Stimulated activated CD8-positive, alpha-beta memory T cell treated with anti-CD3 and anti-CD28 coated beads, Interleukin-12 subunit alpha, Interleukin-12 subunit beta, amount 100 ng/mL, for 24 hours (primary cell): ENCODE results near the gene ZNF750.

Experiments
- DNase-seq: peaks from one replicate; pipeline ENCODE4 v3.0.0-alpha.2; 2020; ENCODE audit errors: extremely low read depth

The ZNF750 gene

DNA sequence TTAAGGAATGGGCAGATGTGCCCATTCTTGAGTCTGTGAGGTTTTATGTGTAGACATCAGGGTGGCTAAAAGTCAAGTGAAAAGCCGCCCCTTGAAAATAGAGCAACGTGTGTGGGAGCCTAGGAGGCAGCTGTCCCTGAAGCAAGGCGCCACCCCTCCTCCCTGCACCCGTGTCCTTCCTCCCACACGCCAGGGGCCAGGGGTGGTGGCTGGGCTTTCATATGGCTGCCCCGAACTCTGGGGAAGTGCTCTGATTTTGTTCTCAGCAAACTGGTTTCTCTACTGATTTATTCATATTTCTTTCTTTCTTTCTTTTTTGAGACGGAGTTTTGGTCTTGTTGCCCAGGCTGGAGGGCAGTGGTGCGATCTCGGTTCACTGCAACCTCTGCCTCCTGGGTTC is 4.7 kb downstream of the ZNF750 start:
- DNase-seq = no peak

DNA sequence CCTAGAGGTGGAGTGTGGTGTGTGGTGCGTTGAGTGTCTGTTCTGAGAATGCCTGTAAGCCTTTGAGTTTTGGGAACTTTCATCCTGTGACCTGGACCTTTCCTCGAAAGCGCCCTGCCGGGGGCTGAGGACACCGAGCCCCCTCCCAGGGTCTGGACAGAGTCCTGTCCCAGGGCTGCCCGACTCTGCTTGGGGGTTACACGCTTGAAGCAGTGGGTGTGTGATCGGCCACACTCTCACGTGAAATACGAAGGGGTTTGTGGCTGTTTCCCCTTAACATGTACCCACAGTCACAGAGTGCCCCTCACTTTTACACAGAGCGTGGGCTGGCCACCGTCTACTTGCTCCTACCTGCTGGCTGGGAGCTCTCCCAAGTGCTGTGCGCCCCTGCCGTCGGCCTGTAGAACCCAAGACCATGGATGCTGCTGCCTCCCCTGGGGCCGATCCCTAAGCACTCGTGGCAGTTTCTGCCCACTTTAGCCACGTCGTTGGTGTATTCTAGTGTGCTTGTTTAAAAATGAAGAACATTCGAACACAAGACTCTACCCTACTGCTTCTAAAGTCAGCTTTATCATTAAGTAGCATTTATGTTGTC is 6.8 kb downstream of the ZNF750 start:
- no peak for DNase-seq

- no peak for DNase-seq
Measured at GRCh38 chr17:82832411-82832810, 7.4 kb downstream of the ZNF750 start.

GRCh38 chr17:82831818-82832200 is 8.0 kb downstream of the ZNF750 start:
- no peak for DNase-seq

DNA sequence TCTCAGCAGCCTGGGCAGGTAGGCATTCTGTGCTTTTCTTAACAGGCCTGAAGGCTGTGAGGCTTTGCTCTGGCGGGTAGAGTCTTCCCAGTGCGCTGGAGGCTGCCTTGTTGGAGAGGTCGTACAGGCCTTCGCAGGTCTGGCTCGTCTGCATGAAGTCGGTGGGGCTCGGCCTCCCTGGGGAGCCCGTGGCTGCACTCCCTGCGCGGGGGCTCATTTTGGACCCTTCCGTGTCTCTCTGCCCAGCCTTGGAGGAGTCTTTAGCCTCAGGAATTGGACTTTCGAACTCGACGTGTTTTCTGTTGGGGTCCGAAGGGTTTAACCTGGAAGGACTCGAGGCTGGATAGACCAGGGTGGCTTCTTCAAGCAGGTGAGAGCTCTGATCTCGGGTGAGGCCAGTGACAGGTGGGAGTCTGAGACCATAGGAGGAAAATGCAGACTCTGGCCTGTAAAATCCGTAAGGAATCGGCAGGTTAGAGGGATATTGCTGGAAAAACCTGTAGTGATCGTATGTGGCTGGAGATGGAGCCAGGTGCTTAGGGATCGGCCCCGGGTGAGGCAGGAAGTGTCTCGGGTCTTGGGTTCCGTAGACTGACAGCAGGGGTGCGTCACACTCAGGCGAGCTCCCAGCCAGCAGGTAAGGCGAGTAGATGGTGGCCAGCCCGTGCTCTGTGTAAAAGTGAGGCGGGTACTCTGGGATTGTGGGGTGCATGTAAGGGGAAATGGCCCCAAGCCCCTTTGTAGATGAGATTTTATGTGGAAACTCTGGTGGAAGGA is 8.6 kb downstream of the ZNF750 start:
- no peak for DNase-seq

DNA sequence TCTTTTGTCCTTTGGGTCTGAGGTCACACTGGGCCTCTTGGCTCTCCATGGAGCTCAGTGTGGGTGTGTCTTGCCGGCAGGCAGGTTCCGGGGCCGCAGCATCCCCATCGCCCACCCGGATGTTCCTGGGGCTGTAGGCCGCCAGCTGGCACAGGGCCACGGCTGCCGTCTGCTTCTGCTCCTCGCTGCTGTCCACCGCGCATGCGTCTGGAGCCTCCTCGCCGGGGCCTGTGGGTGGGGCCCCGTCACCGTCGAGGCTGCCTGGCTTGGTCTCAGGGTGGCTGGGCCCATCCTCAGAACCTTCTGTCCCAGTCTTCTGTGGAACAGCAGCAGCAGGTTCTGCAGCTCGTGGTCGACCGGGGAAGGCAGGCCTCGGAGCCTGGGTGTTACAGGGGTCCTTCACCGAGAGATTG is 9.6 kb downstream of the ZNF750 start:
- DNase-seq = no peak

- no peak for DNase-seq
Measured at GRCh38 chr17:82828875-82829487, 10.8 kb downstream of the ZNF750 start.

DNA sequence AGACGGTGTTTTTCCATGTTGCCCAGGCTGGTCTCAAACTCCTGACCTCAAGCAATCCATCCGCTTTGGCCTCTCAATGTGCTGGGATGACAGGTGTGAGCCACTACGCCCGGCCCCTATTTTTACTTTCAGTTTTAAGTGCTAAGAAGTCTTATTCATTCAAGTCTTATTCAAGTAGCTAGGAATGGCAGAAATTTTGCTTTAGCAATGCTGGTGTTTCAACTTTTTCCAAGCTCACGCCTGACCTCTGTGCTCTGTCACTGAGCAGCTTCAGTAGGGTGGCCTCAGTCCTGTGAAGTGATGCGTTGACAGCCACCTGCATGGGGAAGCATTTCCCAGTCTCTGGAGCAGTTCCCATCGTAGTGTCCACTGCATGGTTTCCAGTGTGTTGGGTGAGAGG is 12.9 kb downstream of the ZNF750 start:
- DNase-seq = no peak

GRCh38 chr17:82826211-82826610 is 13.6 kb downstream of the ZNF750 start:
- no peak for DNase-seq

DNA sequence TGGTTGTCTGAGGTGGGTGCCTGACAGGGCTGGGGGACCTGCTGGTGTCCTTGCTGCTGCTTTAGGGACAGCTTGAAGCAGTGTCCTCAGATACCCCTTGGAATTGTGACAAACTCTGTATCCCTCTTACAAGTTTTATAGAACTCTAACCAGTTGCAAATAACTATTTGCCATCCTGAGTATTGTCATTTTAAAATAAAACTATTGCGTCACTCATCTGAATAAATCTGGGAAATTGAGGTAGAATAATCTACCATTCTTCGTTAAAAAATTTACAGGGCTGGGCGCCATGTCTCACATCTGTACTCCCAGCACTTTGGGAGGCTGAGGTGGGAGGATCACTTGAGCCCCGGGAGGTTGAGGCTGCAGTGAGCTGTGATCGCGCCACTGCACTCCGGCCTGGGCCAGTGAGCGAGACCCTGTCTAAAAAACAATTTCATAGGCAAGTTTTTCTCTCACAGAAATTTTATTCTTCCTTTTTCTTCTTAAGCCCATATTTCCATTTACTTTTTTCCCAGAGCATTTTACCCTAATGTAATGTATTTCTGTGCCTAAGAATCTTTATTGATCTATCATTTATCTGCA is 14.2 kb downstream of the ZNF750 start:
- DNase-seq = no peak

GRCh38 chr17:82823004-82823403 is 16.8 kb downstream of the ZNF750 start:
- DNase-seq = no peak

DNA sequence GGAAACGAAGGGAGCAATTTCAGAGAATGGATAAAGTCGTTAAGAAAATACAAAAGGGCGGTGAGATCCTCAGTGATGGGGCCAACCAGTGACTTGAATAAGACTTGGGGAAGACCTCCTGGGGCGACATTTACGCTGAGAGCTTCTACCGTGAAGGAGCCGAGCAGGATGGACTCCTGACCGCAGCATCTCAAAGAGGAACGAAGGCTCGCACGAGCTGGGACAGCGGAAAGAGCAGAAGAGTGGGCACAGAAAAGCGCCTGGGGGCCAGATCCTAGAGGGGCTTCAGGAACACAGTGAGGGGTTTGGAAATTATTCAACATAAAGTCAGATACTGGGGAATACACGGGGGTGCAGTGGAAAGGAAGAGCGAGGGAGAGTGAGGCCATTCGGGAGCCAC is 17.5 kb downstream of the ZNF750 start:
- DNase-seq = no peak

DNA sequence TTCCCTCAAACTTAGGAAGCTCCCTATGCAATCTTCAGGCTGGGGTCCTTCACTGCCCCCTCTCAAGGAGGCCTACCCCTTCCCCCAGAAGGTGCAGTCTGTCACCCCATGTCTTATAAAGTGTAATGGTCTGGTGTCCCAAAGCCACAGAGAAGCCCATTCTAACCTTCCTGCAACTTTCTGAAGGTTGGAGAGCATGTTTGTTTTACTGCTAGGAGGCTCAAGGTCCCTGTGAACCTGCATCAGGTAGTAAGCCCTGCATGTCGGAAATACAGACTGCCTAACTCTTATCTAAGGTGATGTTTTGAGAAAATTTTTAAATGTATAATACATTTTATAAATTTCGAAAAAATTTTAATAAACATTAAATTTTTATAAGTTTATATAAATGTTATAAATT is 18.3 kb downstream of the ZNF750 start:
- no peak for DNase-seq

GRCh38 chr17:82820278-82821251 is 19.3 kb downstream of the ZNF750 start:
- DNase-seq = no peak

- DNase-seq = no peak
Measured at GRCh38 chr17:82817947-82818346, 21.9 kb downstream of the ZNF750 start.

DNA sequence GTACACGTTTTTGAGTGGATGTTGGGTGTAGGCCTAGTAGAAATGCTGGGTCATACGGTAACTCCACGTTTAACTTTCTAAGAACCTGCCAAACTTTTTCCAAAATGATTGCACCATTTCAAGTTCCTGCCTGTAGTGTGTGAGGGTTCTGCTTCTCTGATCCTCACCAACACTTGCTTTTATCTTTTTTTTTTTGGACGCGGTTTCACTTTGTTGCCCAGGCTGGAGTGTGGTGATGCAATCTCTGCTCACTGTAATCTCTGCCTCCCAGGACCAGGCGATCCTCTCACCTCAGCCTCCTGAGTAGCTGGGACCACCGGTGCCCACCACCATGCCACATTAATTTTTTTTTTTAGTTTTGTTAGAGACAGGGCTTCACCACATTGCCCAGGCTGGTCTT is 23.5 kb downstream of the ZNF750 start:
- no peak for DNase-seq

- no peak for DNase-seq
Measured at GRCh38 chr17:82815790-82816305, 24.0 kb downstream of the ZNF750 start.

DNA sequence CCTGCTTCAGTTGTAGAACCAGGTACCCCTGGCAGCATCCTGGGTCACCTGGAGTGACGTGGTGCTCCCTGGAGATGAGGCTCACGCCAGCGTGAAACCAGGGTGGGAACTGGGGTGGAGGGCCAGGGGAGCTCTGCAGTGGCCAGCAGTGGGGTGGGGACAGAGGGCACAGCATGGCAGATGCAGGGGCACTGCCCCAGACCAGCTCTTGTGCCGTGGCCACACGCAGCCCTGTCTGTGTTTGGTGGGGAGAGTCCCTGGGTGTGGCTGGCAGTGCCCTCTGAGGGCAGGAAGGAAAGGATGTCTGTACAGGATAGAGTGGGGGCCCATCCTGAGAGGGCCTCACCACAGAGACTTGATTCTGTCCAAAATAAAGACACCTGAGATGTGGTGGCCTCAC is 24.5 kb downstream of the ZNF750 start:
- no peak for DNase-seq

GRCh38 chr17:82814834-82815233 is 25.0 kb downstream of the ZNF750 start:
- DNase-seq = no peak

GRCh38 chr17:82813299-82814051 is 26.3 kb downstream of the ZNF750 start:
- no peak for DNase-seq

DNA sequence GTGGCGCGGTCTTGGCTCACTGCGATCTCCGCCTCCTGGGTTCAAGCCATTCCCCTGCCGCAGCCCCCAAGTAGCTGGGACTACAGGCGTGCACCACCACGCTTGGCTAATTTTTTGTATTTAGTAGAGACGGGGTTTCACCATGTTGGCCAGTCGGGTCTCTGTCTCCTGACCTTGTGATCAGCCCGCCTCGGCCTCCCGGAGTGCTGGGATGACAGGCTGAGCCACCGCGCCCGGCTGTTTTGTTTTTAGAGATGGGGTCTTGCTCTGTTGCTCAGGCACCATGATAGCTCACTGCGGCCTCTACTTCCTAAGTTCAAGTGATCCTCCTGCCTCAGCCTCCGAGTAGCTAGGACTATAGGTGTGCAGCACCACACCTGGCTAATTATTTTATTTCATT is 27.2 kb downstream of the ZNF750 start:
- no peak for DNase-seq
